Measurements from ENCODE around the gene CR1L.

GRCh38 chr1:207670192-207670591 lies 25.3 kb downstream of the CR1L start:
- TF ChIP-seq, protein P1, sequence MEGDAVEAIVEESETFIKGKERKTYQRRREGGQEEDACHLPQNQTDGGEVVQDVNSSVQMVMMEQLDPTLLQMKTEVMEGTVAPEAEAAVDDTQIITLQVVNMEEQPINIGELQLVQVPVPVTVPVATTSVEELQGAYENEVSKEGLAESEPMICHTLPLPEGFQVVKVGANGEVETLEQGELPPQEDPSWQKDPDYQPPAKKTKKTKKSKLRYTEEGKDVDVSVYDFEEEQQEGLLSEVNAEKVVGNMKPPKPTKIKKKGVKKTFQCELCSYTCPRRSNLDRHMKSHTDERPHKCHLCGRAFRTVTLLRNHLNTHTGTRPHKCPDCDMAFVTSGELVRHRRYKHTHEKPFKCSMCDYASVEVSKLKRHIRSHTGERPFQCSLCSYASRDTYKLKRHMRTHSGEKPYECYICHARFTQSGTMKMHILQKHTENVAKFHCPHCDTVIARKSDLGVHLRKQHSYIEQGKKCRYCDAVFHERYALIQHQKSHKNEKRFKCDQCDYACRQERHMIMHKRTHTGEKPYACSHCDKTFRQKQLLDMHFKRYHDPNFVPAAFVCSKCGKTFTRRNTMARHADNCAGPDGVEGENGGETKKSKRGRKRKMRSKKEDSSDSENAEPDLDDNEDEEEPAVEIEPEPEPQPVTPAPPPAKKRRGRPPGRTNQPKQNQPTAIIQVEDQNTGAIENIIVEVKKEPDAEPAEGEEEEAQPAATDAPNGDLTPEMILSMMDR (IDR thresholded peaks at IDR 0.05), result no peak
- no peak for TF ChIP-seq ZFX (IDR thresholded peaks at IDR 0.05; ENCODE audit: borderline replicate concordance)

All from 22Rv1 (cell line).